ENCODE results near the gene DPY19L3.
A peak's percentile ranks its signal among the peaks of the same experiment; 100 is the strongest.
"Not testable (repeated sequence)": the region's sequence is repeated elsewhere in the genome, so short reads cannot be mapped to it uniquely, and the experiment has no call there.

Gene DPY19L3

DNA sequence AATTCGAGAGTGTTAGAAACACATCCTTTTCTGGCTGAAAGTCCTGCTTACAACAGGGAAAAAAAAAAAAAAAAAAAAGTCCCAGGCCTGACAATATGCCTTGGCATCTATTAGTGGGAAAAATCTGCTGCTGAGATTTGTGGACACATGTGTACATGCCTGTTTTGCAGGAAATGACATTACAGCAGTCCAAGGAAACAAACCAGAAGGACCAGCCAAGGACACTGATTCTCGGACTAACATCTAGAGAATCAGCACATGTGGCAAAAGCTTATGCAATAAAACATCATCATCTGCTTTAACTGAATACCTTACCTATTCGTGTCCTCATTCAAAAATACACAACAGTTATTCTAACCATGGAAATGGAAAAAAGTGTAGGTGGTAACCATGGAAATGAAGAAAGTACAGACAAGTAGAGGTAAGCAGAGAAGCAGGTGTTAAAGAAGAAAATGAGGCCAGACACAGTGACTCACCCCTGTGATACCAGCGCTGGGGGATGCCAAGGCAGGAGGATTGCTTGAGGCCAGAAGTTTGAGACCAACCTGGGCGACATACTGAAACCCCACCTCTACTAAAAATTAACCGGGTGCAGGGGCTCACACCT, 9.4 kb upstream of the DPY19L3 start:
- no peak for DNase-seq

DNA sequence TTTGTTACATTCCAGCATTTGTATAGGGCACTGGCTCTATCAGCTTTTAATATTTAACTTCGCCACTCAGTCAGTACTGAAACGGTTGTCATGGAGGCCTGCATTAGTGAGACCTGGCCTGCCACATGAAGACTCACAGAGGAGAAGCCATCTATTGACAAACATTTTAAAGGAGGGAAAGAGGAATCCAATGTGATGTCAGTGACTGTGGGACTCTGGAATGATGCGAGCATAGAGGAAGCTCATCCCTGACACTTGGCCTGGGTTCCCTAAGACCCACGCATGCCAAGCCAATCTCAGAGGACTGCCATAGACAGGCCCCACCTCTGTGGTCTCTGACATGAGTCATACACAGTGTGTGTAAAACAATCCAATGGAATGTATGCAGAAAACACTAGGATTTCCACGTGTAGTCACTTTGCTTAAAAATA, 7.9 kb upstream of the DPY19L3 start:
- DNase-seq, result peak; percentile 80

DNA sequence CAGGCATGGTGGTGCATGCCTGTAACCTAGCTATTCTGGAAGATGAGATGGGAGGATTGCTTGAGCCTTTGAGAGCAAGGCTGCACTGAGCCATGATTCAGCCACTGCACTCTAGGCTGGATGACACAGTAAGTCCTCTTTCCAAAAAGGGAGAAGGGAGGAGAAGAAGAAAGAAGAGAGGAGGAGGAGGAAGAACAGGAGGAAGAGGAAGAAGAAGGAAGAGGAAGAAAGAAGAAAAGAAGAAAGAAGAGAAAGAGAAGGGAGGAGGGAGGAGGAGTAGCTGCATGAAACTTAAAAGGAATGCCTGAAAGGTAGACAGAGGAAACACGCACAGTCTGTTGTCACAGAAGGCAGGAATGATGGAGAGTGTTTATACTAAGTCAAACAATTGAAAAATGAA, 3.6 kb upstream of the DPY19L3 start:
- no peak for DNase-seq

DNA sequence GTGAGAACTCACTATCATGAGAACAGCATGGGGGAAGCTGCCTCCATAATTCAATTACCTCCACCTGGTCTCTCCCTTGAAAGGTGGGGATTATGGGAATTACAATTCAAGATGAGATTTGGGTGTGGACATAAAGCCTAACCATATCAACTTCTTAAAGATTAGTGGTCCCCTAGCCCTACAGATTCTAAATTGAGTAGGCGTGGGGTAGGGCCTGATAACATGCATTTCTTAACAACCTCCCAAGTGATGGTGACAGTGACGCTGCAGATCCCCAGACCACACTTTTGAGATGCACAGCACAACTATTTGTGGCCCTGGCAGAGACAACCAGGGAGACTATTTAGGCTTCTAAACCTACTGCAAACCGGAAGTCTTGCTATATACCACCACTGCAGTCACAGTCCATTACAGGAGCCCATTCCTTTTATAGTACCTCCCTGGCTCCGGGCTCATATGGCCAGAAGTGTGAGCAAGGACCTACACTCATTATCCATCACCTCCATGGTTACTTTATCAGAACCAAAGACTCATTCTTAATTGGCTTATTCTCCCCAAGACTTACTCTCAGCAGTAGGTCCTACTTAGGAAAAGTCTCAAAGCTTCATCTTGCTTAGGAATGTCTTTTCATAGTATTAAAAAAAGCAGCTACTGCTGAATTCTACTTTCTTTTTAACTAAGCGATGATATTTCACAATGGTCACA, 2.1 kb upstream of the DPY19L3 start:
- DNase-seq, result no peak

DNA sequence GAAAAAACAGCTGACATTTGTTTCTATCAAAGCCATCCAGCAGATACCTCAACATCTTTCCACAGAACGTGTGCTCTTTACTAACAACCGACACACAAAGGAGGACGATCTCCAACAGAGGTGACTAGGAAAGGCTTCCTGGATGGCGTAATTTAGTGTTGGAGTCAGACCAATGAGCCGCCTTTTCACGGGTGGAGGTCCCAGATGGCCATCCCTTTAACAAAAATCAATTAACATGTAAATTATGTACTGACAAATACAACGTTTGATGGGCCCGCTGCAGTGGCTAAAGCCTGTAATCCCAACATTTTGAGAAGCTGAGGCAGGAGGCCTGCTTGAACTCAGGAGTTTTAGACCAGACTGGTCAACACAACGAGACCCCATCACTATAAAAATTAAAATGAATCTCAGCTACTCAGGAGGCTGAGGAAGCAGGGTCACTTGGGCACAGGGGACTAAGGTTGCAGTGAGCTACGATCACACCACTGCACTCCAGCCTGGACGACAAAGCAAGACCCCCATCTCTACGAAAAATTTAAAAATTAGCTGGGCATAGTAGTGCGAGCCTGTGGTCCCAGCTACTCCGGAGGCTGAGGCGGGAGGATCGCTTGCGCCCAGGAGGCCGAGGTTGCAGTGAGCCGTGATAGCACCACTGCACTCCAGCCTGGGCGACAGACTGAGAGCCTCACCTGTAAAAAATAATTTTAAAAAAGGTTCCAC, 1.2 kb upstream of the DPY19L3 start:
- no peak for DNase-seq

DNA sequence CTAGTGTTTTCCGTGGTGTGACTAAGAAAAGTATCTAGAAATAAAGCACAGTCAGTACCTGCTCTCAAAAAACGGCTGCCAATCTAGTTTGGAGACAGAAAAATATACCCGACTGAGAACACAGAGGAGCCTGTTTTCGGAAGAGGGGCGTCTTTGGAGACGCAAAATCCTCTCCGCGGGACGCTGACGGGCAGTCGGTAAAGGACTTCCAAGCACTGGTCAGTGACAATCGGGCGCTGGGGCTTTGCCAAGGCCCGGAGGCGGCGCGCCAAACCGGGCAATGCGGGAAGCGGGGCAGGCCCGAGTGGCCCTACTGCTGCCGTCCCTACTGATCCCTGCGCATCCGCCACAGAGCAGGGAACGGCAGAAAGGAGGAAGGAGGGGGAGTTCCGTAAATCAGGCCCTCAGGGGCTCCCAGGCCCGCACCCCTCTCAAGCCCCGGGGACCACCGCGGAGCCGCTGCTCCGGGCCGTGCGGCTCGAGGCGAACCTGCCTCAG, 588 bp upstream of the DPY19L3 start:
- DNase-seq, result no peak

DNA sequence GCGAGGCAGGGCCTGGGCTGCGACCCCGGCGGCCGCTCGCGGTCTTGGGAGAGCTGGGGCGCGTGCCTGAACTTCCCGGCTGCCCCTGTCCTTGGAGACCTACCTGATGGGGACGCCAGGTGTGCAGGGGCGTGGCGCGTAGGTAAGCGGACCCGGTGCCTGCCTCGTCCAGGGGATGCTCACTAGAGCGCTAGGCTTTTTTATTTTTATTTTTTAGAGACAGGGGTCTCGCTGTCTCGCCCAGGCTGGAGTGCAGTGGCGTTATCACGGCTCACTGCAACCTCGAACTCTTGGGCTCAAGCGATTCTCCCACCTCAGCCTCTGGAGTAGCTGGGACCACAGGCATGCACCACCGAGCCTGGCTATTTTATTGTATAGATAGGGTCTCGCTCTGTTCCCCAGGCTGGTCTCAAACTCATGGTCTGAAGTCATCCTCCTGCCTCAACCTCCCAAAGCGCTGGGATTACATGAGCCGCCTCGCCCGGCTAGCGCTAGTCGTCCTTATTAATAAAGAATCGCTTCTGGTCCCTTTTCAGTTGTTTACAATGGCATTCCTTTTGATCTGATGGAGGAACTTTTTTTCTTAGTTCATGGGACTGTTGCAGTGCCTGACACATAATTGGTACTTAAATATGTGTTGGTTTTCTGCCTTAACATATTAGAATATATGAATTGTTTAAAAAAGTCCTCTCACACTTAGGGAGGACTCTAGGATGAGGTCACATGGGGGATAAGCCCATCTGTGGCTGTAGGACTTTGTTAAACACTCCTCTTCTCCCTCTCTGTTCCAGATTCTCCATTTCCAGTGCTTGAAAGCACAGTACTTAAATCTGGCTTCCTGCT, 812 bp downstream of the DPY19L3 start:
- DNase-seq, result peak; percentile 4

DNA sequence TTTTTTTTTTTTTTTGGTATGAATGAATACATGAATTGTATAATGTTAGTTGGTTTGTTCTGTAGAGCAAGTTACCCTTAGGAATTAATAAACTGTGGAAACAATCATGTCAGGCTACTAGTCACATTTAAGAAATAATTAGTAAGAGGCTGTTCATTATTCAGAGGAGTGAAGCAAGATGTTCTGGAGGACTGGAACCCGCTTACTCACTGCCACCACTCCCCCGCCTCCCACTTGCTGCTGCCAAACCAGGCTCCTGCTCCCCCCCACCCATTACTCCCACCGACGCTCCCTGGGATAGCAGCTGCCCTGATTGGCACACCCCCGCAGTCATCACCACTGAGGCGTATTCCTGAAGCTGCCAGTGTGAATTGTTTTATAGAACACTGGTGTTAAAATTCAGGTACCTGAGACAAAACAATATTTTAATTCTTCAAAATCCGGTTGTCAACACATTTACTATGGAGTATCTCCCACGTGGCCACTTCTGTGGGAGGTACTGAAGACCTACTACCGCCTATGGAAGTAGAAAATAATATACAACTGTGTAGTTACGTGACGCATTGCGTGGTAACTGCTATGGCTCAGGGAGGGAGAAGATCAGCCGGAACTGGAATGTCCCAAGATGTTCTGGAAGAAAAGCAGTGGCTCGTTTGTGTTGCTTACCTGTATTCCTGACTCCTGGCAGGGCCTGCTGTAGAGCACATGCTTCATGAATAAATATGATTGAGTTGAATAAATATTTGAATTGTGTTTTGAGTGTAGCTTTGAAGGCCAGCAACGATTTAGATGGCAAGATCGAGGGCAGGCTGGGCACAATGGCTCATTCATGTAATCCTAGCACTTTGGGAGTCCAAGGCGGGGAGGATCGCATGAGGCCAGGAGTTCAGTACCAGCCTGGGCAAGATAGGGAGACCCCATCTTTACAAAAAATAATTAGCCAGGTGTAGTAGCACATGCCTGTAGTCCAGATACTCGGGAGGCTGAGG, 1.7 kb downstream of the DPY19L3 start:
- DNase-seq, result peak; percentile 44

DNA sequence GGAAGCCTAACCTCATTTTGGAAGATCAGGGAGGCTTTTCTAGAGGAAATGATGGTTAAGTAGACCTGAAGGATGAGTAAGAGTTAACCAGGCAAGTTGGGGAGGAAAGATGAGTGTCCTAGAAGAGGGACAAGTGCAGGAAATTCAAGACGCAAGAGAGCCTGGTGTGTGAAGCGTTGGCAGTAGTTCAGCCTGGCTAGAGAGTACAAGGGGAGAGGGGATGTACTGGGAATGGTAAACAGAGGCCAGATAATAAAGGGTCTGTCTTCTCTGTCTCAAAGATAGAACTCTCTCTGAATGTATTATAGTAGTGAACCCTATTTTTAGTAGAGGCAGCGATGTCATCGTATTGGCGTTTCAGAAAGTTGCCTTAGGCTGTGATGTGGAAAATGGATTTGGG, 9.7 kb downstream of the DPY19L3 start:
- no peak for DNase-seq

DNA sequence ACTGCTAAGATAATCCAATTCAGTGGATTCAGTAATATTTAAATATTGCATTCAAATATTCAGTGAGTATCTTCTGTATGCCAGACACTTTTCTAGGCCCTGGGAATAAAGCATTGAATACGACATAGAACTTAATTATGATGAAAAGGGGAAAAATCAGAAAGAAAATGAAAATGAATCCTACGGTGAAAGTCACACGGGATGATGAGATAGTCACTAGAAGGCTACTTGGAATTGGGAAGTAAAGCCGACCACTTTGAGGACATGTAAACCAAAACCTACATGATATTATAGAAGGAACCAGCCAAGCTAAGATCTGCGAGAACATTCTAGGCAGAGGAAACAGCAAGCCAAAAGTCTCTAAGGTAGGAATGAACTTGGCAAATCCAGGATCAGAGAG, 10.1 kb downstream of the DPY19L3 start:
- no peak for DNase-seq

DNA sequence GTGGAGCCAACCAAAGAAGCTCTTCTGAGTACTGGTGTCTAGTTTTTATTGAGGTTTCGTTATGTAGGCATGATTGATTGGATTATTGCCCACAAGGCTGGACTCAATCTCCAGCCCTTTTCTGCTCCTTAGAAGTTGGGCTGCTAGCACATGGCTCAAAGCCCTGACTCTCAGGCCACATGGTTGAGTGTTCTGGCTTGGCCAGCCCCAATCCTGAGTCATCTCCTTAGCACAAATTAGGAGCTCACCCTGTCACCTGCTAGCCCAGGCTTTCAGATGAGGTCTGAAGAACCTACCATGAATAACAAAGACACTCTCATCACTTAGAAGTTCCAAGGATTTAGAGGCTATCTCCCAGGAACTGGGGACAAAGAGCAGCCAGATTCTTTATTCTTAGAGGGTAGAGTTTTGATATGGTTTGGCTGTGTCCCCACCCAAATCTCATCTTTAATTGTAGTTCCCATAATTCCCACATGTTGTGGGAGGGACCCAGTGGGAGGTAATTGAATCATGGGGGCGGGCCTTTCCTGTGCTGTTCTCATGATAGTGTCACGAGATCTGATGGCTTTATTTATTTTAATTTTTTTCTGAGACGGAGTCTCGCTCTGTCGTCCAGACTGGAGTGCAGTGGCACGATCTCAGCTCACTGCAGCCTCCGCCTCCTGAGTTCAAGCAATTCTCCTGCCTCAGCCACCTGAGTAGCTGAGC, 11.3 kb downstream of the DPY19L3 start:
- DNase-seq, result no peak

DNA sequence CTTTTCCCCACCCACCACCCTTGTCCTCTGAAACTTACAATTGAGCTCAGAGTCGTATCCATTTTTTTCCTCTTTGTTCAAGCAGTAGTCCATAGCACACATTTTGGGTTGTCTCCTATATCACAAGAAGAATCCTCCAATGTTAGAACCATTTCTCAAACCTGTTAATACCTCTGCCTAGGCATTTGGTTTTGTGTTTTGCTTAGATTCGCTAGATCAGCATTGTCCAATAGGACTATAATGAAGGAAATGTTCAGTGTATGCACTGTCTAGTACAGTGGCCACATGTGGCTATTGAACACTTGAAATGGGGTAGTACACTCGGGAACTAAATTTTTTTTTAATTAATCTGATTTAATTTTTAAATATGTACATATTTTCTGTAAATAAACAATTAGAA, 12.6 kb downstream of the DPY19L3 start:
- DNase-seq, result no peak

DNA sequence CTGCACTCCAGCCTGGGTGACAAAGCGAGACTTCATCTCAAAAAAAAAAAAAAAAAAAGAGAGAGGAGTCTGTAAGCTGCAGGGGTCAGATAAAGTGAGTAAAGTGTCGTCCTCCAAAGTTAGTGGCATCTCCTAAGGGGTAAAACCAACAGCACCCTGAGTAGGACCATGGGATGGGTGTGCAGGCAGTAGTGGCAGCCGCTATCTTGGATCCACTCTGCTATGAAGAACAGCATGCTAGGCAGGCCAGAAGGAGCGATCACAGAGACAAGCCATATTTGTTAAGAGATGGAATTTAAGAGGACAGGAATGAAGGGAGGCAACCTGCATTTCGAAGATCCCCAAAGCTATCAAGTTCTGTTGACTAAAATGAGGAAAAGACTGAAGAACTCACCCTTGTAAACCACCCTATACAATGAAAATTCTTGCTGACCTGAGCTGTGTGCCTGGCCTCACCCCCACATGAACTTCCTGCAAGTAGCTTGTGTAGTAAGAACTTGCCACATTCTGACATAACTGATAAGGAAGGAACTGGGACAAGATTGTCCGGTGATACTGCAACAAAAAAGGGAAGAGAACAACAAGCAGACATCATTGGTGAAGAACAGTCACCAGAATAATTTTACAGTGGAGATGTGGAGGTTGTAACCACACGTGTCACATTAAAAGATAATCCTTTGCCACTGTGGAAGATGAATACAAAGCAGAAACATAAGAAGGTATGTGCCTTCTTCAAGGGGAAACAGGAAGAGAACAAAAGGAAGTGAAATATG, 16.2 kb downstream of the DPY19L3 start:
- DNase-seq, result no peak

DNA sequence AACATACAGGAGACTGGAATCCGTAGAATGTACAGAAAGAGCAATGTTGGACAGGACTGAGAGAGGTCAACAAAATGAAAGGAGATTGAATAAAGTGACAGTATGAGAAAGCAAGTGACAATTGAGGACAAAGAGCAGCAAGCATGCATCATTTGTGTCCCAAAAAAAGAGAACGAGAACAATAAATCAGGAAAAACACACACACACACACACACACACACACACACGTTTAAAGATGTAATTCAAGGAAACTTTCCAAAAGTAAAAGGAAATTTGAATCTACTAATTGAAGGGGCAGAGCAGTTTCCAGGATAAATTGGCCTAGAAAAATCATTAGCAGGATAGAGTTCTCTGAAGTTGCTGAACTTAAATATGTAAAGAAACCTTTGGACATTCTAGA, 16.9 kb downstream of the DPY19L3 start:
- DNase-seq, result no peak

DNA sequence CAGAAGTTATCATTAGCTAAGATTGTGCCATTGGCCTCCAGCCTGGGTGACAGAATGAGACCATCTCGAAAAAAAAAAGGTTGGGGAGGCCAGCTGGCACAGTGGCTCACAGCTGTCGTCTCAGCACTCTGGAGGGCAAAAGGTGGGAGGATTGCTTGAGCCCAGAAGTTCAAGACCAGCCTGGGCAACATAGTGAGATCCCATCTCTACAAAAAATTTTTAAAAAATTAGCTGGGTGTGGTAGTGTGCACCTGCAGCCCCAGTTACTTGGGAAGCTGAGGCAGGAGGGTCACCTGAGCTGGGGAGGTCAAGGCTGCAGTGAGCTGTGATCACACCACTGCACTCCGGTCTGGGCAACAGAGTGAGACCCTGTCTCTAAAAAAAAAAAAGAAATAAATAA, 18.4 kb downstream of the DPY19L3 start:
- not testable (repeated sequence) for DNase-seq

DNA sequence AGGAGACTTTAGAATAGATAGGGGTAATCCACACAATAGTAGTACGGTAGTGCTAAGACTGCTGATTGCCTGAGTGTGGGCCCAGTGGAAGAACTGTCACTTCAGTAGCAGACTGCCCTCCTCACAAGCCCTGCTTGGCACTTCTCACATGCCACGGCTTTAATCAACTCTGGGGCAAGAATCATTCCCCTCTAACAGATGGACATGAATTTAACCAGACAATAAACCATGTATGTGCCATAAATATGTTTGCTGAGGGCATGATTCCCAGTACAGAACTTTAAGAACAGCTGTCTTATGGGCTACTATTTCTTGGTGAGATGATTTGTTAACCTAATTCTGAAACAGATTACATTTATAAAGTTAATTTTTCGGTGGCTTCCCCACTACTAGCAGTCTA, 22.0 kb downstream of the DPY19L3 start:
- no peak for DNase-seq

DNA sequence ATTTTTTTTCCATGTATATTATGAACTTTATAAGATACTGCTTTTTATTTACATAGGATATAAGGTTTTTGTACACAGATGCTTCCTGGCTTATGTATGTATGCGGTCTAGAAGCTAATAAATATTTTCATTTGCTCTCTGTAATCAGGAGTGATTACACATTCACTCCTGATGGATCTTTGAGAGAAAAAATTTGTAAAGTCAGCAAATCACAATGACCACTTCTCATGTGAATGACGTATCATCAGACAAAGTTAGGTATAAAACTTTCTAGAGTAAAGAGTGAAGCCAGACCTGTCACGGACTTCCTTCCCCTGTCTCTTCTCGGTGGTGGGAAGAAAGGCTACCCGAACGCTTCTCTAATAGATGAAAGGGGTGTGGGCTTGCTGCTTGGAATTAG, 31.1 kb downstream of the DPY19L3 start:
- no peak for DNase-seq

DNA sequence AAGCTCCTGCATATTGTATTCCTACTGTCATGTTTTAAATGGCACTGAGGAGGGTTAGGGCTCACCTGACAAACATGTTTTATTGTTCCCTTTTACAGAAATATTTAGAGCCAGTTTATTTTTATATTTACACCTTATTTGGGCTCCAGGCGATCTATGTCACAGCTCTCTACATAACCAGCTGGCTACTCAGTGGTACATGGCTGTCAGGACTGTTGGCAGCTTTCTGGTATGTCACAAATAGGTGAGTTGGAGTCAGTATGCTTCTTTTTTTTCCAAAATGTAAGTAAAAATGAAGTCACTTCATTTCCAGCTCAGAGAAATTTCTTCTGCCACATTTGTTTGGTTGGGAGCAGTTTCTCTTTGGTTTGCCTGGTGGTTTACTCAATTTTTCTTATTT, 31.5 kb downstream of the DPY19L3 start:
- no peak for DNase-seq

DNA sequence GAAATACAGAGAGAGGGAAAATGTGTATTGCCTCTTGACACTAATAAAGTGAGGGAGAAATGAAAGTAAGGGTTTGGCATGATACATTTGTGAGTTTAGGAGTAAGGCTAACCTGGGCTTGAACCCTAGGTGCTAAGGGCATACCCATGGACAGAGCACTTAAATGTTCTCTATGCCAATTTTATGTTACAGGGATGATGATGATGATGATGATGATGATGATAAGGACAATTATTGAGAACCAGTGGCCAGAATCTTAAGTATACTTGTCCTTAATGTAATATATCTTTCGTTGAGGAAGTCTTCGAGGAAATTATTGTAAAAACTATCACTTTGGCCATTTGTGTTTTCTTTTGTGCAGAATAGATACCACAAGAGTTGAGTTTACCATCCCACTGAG, 33.2 kb downstream of the DPY19L3 start:
- DNase-seq, result no peak

DNA sequence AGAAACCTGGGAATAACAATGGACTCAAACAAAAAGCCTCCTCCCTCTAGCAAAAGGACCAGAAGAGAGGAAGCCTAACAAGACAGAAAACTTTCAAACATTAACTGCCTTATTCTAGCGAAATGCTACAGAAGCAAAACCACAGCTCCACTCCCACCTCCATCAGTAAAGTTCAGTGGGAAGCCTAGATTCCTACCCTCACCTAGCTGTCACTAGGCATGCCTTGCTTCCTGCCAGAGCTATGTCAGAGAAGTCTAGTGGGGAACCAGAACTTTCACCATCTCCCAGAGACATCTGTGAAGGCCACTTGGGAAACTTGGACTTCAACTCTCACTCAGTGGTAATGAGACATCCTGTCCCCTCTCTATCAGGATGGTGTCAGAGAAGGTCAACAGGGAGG, 37.1 kb downstream of the DPY19L3 start:
- no peak for DNase-seq
